Neural cell (in vitro differentiated cells): Measurements from ENCODE around the gene GTF2H3.

Experiments used
- POLR2AphosphoS5 ChIP-seq: IDR thresholded peaks from 2 replicates; pipeline ENCODE4 v1.6.1; 2012
- TAF1 ChIP-seq: IDR thresholded peaks from 2 replicates; pipeline ENCODE4 v1.6.1; 2012; ENCODE audit warnings: low read depth
- TF ChIP-seq, protein P1 (sequence below): IDR thresholded peaks from 2 replicates; pipeline ENCODE4 v1.6.1; 2012; ENCODE audit warnings: borderline replicate concordance
- TF ChIP-seq, protein P2 (sequence below): fragments of 450-650 bp; IDR thresholded peaks from 2 replicates; pipeline ENCODE4 v1.5.1; 2014; ENCODE audit warnings: antibody characterized with exemption, mild to moderate bottlenecking, moderate library complexity; ENCODE audit not compliant: poor library complexity, severe bottlenecking

DNA sequence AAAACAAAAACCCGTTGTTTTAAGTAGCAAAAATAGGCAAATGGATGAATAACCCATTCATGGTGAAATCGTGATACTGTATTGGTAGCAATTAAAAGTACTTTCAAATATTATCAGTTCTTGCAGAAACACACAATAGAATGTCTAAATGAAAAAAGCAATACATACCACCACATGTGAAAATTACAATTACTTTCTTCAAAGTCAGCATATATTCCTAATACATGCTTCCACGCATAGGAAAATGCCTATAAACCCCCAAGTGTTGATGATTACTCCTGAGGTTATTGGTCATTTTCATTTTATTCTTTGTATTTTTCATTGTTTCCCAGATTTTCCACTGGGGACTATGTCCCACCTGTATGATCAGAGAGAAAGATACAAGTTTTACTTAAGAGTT lies 16.5 kb upstream of the GTF2H3 start:
- TF ChIP-seq POLR2AphosphoS5 (no peak), TAF1 (no peak)
- TF ChIP-seq, protein P1, sequence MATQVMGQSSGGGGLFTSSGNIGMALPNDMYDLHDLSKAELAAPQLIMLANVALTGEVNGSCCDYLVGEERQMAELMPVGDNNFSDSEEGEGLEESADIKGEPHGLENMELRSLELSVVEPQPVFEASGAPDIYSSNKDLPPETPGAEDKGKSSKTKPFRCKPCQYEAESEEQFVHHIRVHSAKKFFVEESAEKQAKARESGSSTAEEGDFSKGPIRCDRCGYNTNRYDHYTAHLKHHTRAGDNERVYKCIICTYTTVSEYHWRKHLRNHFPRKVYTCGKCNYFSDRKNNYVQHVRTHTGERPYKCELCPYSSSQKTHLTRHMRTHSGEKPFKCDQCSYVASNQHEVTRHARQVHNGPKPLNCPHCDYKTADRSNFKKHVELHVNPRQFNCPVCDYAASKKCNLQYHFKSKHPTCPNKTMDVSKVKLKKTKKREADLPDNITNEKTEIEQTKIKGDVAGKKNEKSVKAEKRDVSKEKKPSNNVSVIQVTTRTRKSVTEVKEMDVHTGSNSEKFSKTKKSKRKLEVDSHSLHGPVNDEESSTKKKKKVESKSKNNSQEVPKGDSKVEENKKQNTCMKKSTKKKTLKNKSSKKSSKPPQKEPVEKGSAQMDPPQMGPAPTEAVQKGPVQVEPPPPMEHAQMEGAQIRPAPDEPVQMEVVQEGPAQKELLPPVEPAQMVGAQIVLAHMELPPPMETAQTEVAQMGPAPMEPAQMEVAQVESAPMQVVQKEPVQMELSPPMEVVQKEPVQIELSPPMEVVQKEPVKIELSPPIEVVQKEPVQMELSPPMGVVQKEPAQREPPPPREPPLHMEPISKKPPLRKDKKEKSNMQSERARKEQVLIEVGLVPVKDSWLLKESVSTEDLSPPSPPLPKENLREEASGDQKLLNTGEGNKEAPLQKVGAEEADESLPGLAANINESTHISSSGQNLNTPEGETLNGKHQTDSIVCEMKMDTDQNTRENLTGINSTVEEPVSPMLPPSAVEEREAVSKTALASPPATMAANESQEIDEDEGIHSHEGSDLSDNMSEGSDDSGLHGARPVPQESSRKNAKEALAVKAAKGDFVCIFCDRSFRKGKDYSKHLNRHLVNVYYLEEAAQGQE, result no peak
- TF ChIP-seq, protein P2, sequence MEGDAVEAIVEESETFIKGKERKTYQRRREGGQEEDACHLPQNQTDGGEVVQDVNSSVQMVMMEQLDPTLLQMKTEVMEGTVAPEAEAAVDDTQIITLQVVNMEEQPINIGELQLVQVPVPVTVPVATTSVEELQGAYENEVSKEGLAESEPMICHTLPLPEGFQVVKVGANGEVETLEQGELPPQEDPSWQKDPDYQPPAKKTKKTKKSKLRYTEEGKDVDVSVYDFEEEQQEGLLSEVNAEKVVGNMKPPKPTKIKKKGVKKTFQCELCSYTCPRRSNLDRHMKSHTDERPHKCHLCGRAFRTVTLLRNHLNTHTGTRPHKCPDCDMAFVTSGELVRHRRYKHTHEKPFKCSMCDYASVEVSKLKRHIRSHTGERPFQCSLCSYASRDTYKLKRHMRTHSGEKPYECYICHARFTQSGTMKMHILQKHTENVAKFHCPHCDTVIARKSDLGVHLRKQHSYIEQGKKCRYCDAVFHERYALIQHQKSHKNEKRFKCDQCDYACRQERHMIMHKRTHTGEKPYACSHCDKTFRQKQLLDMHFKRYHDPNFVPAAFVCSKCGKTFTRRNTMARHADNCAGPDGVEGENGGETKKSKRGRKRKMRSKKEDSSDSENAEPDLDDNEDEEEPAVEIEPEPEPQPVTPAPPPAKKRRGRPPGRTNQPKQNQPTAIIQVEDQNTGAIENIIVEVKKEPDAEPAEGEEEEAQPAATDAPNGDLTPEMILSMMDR, result no peak
